ENCODE measurements around the gene MGARP. TPM values are rescaled to one million over a fixed set of nuclear protein-coding genes. Genes with fewer than 3 reads are reported as not detected.
"Not testable (repeated sequence)": the region's sequence is repeated elsewhere in the genome, so short reads cannot be mapped to it uniquely, and the experiment has no call there.

The MGARP gene
- polyA plus RNA-seq, 1 donor (not counting 4 experiments of a cell fraction or from before 2014, with no cell fraction given): 0.94 TPM

DNA sequence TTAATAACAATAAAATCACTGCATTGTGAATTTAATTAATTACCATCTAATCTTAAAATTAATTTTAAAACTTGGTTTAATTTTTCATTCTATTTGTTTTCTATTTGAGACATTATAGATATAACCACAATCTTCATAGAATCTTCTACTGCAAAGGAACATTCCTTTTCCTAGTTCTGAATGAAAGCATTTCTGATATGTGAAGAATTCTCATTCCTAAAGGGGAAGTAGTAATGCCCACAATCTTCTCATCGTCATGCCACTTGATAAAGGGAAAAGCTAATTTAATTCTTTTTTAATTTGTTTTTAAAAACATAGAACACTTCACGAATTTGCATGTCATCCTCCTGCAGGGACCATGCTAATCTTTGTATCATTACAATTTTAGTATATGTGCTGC is 23.7 kb downstream of the MGARP start:
- peaks cover 3% of the 10 kb centered on the region for H3K4me1 ChIP-seq (ENCODE audit: control insufficient read depth, extremely low read depth, insufficient read depth, low read length)
- H3K36me3 ChIP-seq (ENCODE audit: control insufficient read depth in 2 of 2, extremely low read depth in 1 of 2, insufficient read depth in 2 of 2, low read length in 2 of 2): no peaks in the 10 kb centered on the region
- H3K79me2 ChIP-seq (ENCODE audit: control insufficient read depth, insufficient read depth, low read length): no peaks in the 10 kb centered on the region
- no peak overlapping the region for H3K4me2 ChIP-seq (ENCODE audit: control insufficient read depth, extremely low read depth, insufficient read depth, low read depth, low read length)
- TF ChIP-seq EZH2 (IDR thresholded peaks at IDR 0.05; ENCODE audit: low read length): no peak
- TF ChIP-seq, protein P1, sequence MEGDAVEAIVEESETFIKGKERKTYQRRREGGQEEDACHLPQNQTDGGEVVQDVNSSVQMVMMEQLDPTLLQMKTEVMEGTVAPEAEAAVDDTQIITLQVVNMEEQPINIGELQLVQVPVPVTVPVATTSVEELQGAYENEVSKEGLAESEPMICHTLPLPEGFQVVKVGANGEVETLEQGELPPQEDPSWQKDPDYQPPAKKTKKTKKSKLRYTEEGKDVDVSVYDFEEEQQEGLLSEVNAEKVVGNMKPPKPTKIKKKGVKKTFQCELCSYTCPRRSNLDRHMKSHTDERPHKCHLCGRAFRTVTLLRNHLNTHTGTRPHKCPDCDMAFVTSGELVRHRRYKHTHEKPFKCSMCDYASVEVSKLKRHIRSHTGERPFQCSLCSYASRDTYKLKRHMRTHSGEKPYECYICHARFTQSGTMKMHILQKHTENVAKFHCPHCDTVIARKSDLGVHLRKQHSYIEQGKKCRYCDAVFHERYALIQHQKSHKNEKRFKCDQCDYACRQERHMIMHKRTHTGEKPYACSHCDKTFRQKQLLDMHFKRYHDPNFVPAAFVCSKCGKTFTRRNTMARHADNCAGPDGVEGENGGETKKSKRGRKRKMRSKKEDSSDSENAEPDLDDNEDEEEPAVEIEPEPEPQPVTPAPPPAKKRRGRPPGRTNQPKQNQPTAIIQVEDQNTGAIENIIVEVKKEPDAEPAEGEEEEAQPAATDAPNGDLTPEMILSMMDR (optimal IDR thresholded peaks at IDR 0.05 in 1 of 3, IDR thresholded peaks at IDR 0.05 in 1 of 3, conservative IDR thresholded peaks at IDR 0.05 in 1 of 3; ENCODE audit: extremely low read depth in 1 of 3, insufficient read depth in 2 of 3, low read length in 3 of 3): no peak
- no peaks in the 10 kb centered on the region for H3K9me1 ChIP-seq (ENCODE audit: control insufficient read depth, extremely low read depth, insufficient read depth, low read length)
- H3K9ac ChIP-seq (ENCODE audit: control insufficient read depth, extremely low read depth, insufficient read depth, low read length): no peak overlapping the region
- no peak overlapping the region for H2AFZ ChIP-seq (ENCODE audit: control insufficient read depth, low read length)
- H3K27ac ChIP-seq (ENCODE audit: control insufficient read depth, insufficient read depth, low read length): no peak overlapping the region
- DNase-seq (ENCODE audit: low read depth, low spot score) (no peak), FAIRE-seq (no peak)
- H4K20me1 ChIP-seq (ENCODE audit: control insufficient read depth, extremely low read depth, insufficient read depth, low read length): no peaks in the 10 kb centered on the region
- H3K9me3 ChIP-seq (ENCODE audit: control insufficient read depth, low read depth, low read length): no peaks in the 10 kb centered on the region
- H3K27me3 ChIP-seq (ENCODE audit: control insufficient read depth, extremely low read depth, insufficient read depth, low read length): no peaks in the 10 kb centered on the region
- H3K4me3 ChIP-seq (ENCODE audit: control insufficient read depth in 2 of 3, extremely low read depth in 1 of 3, insufficient read depth in 2 of 3, low read depth in 1 of 3, low read length in 3 of 3): no peak overlapping the region
- dilution Hi-C loops (cut with MboI; ENCODE audit: extremely low pct_ligation_motif_present, low sequenced_read_pairs): no loop called here

DNA sequence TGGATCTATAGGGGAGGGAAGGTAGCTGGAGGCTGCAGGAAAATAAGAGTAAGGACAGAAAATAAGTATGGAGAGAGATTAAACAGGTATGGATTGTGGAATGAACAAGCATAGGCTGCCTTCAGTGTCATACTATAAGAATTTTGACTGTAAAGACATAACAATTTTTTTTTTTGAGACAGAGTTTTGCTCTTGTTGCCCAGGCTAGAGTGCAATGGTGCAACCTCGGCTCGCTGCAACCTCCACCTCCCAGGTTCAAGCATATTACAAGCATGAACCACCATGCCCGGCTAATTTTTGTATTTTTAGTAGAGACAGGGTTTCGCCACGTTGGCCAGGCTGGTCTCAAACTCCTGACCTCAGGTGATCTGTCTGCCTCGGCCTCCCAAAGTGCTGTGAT is 24.4 kb downstream of the MGARP start:
- H3K79me2 ChIP-seq (ENCODE audit: control insufficient read depth, insufficient read depth, low read length); H2AFZ ChIP-seq (ENCODE audit: control insufficient read depth, low read length); FAIRE-seq; H3K9me1 ChIP-seq (ENCODE audit: control insufficient read depth, extremely low read depth, insufficient read depth, low read length); H3K36me3 ChIP-seq (ENCODE audit: control insufficient read depth in 2 of 2, extremely low read depth in 1 of 2, insufficient read depth in 2 of 2, low read length in 2 of 2); H3K4me3 ChIP-seq (ENCODE audit: control insufficient read depth in 2 of 3, extremely low read depth in 1 of 3, insufficient read depth in 2 of 3, low read depth in 1 of 3, low read length in 3 of 3); H3K9me3 ChIP-seq (ENCODE audit: control insufficient read depth, low read depth, low read length); H3K27me3 ChIP-seq (ENCODE audit: control insufficient read depth, extremely low read depth, insufficient read depth, low read length); H3K9ac ChIP-seq (ENCODE audit: control insufficient read depth, extremely low read depth, insufficient read depth, low read length); H3K27ac ChIP-seq (ENCODE audit: control insufficient read depth, insufficient read depth, low read length); H3K4me1 ChIP-seq (ENCODE audit: control insufficient read depth, extremely low read depth, insufficient read depth, low read length); H4K20me1 ChIP-seq (ENCODE audit: control insufficient read depth, extremely low read depth, insufficient read depth, low read length); DNase-seq (ENCODE audit: low read depth, low spot score); H3K4me2 ChIP-seq (ENCODE audit: control insufficient read depth, extremely low read depth, insufficient read depth, low read depth, low read length); dilution Hi-C loops (cut with MboI; ENCODE audit: extremely low pct_ligation_motif_present, low sequenced_read_pairs): not testable (repeated sequence)

DNA sequence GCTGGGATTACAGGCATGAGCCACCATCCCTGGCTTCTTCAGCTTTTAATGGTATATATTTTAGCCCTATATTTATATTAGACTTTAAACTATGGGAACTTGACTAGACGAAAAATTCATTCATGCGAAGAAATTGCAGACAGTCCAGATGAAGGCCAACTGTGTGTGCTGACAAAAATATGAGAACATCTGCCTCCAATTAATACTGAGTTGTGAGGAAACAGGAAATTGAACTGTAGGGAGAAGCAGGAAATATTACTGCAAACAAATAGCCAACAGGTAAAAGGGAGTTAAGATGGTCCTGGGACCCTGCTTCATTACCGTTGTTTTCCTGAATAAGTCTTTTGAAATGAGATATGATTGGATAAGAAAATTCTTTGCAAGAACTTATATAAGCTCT is 26.3 kb downstream of the MGARP start:
- TF ChIP-seq, protein P1 (optimal IDR thresholded peaks at IDR 0.05 in 1 of 3, IDR thresholded peaks at IDR 0.05 in 1 of 3, conservative IDR thresholded peaks at IDR 0.05 in 1 of 3; ENCODE audit: extremely low read depth in 1 of 3, insufficient read depth in 2 of 3, low read length in 3 of 3): no peak
- no peak for TF ChIP-seq EZH2 (IDR thresholded peaks at IDR 0.05; ENCODE audit: low read length)
- H3K27ac ChIP-seq (ENCODE audit: control insufficient read depth, insufficient read depth, low read length): no peak overlapping the region
- no peak for FAIRE-seq
- H3K9me3 ChIP-seq (ENCODE audit: control insufficient read depth, low read depth, low read length): no peaks in the 10 kb centered on the region
- DNase-seq (ENCODE audit: low read depth, low spot score): no peak
- no peak overlapping the region for H3K4me2 ChIP-seq (ENCODE audit: control insufficient read depth, extremely low read depth, insufficient read depth, low read depth, low read length)
- no peaks in the 10 kb centered on the region for H3K27me3 ChIP-seq (ENCODE audit: control insufficient read depth, extremely low read depth, insufficient read depth, low read length)
- H4K20me1 ChIP-seq (ENCODE audit: control insufficient read depth, extremely low read depth, insufficient read depth, low read length): no peaks in the 10 kb centered on the region
- peaks cover 3% of the 10 kb centered on the region for H3K4me1 ChIP-seq (ENCODE audit: control insufficient read depth, extremely low read depth, insufficient read depth, low read length)
- no peaks in the 10 kb centered on the region for H3K36me3 ChIP-seq (ENCODE audit: control insufficient read depth in 2 of 2, extremely low read depth in 1 of 2, insufficient read depth in 2 of 2, low read length in 2 of 2)
- no peak overlapping the region for H2AFZ ChIP-seq (ENCODE audit: control insufficient read depth, low read length)
- dilution Hi-C loops (cut with MboI; ENCODE audit: extremely low pct_ligation_motif_present, low sequenced_read_pairs): no loop called here
- H3K9ac ChIP-seq (ENCODE audit: control insufficient read depth, extremely low read depth, insufficient read depth, low read length): no peak overlapping the region
- H3K79me2 ChIP-seq (ENCODE audit: control insufficient read depth, insufficient read depth, low read length): no peaks in the 10 kb centered on the region
- no peak overlapping the region for H3K4me3 ChIP-seq (ENCODE audit: control insufficient read depth in 2 of 3, extremely low read depth in 1 of 3, insufficient read depth in 2 of 3, low read depth in 1 of 3, low read length in 3 of 3)
- no peaks in the 10 kb centered on the region for H3K9me1 ChIP-seq (ENCODE audit: control insufficient read depth, extremely low read depth, insufficient read depth, low read length)
